ENCODE results near the gene CBX3.
"Not testable (repeated sequence)": the region's sequence is repeated elsewhere in the genome, so short reads cannot be mapped to it uniquely, and the experiment has no call there.

CBX3 gene

DNA sequence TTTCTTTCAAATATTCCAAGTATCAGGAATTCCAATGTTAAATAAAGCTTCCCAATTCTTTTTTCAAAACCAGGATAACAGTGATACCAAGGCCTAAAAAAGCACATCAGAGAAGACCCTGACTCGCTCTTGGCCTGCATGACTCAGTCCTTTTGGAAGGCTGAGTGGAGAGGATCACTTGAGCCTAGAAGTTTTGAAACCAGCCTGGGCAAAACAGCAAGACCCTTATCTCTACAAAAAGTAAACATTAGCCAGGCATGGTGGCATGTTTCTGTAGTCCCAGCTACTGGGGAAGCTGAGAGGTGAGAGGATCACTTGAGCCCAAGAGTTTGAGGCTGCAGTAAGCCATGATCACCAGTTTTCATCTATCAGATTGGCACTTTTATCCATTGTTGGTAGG lies 30.9 kb upstream of the CBX3 start:
- DNase-seq (ENCODE audit: low spot score): no peak

DNA sequence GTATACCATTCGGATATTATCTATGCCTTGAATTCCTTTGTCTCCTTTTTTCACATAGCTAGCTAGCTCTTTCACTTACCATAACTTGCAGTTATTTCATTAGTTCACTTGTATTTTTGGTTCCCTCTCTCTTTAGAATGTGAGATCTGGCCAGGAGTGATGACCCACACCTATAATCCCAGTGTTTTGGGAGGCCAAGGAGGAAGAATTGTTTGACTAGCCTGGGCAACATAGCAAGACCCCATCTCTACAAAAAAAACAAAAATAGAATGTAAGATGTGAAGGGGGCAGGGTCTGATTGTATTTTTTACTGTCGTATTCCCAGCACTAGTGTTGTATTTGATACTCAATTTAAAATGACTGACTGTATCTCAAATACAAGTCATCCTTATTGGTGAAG lies 29.9 kb upstream of the CBX3 start:
- no peak for DNase-seq (ENCODE audit: low spot score)

DNA sequence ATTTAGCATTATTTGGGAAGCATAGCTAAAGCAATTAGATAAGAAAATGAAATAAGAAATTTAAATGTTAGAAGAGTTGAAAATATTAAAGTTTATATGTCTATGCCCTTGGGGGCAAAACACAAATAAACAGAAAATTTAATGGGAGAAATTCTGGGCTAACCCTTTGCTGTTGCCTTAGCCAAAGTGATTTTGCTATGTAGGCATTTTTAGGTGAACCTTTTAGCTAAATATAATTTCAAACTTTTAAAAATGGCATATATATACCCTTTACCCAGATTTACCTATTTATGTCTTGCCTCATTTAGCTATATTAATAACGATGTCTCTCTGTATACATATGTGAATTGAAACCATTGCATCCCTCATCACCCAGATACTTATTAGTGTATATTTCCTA lies 29.5 kb upstream of the CBX3 start:
- no peak for DNase-seq (ENCODE audit: low spot score)

DNA sequence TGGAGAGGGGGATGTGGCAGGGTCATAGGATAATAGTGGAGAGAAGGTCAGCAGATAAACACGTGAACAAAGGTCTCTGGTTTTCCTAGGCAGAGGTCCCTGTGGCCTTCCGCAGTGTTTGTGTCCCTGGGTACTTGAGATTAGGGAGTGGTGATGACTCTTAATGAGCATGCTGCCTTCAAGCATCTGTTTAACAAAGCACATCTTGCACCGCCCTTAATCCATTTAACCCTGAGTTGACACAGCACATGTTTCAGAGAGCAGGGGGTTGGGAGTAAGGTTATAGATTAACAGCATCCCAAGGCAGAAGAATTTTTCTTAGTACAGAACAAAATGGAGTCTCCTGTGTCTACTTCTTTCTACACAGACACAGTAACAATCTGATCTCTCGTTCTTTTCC lies 25.6 kb upstream of the CBX3 start:
- DNase-seq (ENCODE audit: low spot score): not testable (repeated sequence)

DNA sequence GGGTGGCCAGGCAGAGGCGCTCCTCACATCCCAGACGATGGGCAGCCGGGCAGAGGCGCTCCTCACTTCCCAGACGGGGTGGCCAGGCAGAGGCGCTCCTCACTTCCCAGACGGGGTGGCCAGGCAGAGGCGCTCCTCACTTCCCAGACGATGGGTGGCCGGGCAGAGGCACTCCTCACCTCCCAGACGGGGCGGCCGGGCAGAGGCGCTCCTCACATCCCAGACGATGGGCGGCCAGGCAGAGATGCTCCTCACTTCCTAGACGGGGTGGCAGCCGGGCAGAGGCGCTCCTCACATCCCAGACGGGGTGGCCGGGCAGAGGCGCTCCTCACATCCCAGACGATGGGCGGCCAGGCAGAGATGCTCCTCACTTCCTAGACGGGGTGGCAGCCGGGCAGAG lies 24.8 kb upstream of the CBX3 start:
- DNase-seq (ENCODE audit: low spot score): not testable (repeated sequence)

DNA sequence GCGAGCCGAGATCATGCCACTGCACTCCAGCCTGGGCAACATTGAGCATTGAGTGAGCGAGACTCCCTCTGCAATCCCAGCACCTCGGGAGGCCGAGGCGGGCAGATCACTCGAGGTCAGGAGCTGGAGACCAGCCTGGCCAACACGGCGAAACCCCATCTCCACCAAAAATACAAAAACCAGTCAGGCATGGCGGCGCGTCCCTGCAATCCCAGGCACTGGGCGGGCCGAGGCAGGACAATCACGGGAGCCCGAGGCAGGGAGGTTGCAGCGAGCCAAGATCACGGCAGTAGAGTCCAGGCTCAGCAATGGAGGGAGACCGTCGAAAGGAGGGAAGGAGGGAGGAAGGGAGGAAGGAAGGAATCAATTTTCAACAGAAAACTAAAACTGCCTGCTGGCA lies 24.3 kb upstream of the CBX3 start:
- DNase-seq (ENCODE audit: low spot score): not testable (repeated sequence)

DNA sequence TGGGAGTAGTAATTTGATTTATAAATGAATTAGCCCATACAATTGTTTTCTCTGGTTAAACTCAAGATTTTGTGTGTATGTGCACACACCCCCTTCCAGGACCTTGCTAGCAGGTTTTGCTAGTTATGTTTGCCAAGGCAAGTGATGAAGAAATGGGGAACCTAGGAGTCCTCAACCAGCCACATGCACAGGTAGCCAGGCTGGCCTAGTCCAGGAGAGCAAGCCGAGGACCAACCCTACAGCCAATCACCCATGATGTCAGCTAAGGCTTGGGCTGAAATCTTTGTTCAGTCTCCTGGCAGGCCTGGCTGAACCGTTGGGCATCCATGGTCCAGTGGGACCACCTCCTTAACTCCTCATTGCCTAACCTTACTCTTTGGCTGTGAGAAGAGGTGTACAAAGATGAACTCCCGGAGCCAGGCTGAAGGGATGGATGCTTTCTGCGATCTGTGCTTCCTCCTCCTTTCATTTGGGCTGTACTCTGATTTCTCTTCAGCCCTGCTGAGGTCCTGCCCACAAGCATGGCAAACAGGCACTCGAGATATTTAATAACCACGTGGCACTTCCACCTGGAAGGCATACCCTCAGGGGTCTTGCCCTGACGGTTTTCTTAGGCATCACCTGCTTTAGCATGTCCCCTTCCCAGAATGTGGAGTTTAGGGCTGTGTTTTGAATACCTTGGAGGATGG lies 23.1 kb upstream of the CBX3 start:
- no peak for DNase-seq (ENCODE audit: low spot score)

DNA sequence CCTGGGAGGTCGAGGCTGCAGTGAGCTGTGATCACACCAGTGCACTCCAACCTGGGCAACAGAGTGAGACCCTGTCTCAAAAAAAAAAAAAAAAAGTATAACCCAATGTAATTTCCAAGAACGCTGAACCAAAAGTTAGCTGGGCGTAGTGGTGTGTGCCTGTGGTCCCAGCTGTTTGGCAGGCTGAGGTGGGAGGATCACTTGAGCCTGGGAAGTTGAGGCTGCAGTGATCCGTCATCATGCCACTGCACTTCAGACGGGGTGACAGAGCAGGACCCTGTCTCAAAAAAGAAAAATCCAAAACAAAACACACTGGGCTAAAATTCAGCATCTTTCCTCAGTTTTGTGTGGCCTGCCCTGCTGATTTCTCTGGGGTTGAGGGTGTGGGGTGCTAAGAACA lies 22.1 kb upstream of the CBX3 start:
- DNase-seq (ENCODE audit: low spot score): no peak

DNA sequence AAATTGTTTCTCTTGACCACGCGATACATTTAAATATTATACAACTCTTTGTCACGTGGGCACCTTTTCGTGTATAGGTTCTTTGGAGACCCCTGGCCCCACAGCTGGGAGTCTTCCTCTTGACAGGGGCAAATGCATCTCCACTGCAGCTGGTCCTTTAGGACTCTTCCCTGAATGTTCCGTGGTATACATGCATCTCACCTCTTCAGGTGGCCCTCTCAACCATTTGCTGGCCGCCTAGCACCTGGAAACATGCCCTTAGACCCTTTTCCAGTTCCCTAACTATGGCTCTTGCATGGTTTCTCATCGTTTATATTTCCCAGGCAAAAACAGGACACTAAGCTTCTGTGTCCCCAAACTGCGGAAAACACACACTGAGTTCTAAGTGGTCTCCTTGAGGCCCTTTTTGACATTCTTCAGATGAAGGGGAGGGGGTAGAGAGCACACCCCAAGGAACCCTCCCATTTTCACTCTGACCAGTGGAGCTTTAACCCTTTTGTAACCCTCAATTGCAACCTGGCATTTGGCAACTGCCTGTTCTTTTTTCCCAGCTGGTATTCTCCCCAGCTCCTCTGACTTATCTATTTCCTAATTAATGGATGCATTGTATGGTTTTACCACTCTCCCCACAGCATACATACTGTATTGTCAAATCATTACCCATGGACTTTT lies 21.6 kb upstream of the CBX3 start:
- no peak for DNase-seq (ENCODE audit: low spot score)

DNA sequence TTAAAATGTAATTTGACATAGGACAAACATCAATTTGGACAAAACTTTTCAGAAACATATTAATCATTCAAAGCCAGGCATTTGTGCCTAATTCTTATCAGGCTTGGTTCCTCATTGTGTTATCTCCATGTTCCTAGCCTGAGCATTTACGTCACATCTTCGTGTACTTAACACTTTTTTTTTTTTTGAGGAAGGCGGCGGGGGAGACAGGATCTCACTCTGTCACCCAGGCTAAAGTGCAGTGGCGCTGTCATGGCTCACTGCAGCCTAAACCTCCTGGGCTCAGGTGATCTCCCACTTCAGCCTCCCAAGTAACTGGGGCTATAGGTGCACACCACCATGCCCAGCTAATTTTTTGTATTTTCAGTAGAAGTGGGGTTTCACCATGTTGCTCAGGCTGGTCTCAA lies 20.8 kb upstream of the CBX3 start:
- no peak for DNase-seq (ENCODE audit: low spot score)

DNA sequence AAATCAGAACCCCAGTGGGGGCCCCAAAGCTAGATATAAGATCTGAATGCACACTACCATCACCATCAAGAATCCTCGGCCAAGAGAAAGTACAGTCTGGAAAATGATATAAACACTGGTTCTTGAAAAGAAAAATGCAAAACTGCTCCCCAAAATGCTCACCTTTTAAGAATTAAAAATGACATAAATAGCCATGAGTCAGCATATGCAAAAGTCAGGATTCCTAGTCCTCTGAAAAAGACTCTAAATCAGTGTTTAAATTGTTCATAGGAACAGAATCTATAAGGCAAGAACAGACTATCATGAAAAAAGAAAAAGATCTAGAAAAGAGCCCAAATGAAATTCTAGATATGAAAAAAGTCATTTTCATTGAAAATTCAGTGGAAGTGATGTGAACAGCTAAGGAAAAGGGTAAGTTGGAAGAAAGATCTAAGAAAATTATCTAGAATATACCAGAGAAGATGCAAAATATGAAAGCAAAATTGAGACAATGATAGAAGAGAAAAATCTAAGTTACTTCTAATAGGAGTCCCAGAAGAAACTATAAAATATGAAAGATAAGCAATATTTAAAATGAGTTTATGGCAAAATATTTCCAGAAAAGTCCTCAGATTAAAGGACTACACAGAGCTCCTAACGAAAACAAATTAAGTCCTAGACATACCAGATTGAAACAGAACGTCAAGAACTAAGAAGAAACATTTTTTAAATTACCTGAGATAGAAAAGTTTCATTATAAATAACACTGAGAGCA lies 19.9 kb upstream of the CBX3 start:
- DNase-seq (ENCODE audit: low spot score): no peak

DNA sequence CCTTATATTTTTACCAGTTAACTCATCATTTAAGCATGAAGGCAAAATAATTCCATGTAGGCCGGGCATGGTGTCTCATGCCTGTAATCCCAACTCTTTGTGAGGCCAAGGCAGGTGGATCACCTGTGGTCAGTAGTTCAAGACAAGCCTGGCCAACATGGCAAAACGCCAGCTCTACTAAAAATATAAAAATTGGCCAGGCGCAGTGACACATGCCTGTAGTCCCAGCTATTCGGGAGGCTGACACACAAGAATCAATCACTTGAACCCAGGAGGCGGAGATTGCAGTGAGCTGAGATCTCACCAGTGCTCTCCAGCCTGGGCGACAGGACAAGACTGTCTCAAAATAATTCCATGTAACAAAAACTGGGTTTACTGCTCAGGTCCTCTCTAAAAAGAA lies 19.3 kb upstream of the CBX3 start:
- DNase-seq (ENCODE audit: low spot score): no peak

DNA sequence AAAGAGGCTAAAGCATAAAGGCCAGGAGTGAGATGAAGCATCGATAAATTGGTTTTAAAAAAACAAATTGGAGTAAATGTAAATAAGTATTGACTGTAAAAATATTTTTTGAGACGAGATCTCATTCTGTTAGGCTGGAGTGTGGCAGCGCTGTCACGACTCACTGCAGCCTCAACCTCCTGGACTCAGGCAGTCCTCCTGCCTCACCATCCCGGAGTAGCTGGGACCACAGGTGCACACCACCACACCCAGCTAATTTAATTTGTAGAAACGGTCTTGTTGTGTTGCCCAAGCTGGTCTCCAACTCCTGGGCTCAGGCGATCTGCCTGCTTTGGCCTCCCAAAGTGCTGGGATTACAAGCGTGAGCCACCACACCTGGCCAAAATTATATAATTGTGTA lies 18.8 kb upstream of the CBX3 start:
- DNase-seq (ENCODE audit: low spot score): no peak

DNA sequence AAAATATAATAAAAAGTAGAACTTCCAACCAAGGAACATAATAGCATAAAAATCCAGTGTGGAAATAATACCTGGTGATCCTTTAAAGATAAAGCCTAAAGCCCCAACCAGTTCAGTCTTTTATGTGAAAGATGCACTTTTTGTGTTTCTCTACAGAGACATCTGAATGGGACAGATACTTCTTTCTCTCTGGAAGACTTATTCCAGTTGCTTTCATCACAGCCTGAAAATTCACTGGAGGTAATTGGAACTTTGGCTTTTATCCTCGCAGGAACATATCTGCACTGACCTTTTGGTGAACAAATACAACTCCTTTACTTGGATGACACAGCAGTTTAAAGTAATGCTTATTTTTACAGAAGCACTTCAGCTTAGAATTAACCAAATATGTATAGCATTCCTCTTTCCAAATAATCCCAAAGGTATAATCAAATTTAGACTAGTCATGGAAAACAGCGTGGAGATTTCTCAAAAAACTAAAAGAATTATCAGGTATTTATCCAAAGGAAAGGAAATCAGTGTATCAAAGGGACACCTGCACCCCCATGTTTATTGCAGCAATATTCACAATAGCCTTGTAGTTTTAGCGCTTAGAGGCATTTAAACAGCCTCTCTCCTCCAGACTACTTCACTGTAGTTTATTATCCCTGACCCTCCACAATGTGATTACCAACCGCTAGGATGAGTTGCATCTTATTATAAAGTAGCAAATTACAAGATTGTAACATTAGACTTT lies 17.8 kb upstream of the CBX3 start:
- no peak for DNase-seq (ENCODE audit: low spot score)

DNA sequence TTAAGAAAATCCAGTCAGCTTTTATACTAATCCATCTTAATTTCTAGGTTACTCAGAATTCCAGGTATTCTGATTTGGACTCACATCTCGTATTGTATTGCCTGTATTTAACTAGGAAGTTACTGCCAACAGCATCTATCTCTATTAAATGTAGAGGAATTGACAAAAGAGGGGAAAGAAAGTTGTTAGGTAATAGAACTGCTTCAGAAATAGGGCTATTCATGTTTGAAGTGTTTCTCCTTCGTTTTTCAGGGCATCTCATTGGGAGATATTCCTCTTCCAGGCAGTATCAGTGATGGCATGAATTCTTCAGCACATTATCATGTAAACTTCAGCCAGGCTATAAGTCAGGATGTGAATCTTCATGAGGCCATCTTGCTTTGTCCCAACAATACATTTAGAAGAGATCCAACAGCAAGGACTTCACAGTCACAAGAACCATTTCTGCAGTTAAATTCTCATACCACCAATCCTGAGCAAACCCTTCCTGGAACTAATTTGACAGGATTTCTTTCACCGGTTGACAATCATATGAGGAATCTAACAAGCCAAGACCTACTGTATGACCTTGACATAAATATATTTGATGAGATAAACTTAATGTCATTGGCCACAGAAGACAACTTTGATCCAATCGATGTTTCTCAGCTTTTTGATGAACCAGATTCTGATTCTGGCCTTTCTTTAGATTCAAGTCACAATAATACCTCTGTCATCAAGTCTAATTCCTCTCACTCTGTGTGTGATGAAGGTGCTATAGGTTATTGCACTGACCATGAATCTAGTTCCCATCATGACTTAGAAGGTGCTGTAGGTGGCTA lies 17.1 kb upstream of the CBX3 start:
- not testable (repeated sequence) for DNase-seq (ENCODE audit: low spot score)

DNA sequence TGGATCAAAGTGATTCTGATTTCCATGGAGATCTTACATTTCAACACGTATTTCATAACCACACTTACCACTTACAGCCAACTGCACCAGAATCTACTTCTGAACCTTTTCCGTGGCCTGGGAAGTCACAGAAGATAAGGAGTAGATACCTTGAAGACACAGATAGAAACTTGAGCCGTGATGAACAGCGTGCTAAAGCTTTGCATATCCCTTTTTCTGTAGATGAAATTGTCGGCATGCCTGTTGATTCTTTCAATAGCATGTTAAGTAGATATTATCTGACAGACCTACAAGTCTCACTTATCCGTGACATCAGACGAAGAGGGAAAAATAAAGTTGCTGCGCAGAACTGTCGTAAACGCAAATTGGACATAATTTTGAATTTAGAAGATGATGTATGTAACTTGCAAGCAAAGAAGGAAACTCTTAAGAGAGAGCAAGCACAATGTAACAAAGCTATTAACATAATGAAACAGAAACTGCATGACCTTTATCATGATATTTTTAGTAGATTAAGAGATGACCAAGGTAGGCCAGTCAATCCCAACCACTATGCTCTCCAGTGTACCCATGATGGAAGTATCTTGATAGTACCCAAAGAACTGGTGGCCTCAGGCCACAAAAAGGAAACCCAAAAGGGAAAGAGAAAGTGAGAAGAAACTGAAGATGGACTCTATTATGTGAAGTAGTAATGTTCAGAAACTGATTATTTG lies 16.3 kb upstream of the CBX3 start:
- DNase-seq (ENCODE audit: low spot score): no peak

DNA sequence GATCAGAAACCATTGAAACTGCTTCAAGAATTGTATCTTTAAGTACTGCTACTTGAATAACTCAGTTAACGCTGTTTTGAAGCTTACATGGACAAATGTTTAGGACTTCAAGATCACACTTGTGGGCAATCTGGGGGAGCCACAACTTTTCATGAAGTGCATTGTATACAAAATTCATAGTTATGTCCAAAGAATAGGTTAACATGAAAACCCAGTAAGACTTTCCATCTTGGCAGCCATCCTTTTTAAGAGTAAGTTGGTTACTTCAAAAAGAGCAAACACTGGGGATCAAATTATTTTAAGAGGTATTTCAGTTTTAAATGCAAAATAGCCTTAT lies 15.7 kb upstream of the CBX3 start:
- no peak for DNase-seq (ENCODE audit: low spot score)

DNA sequence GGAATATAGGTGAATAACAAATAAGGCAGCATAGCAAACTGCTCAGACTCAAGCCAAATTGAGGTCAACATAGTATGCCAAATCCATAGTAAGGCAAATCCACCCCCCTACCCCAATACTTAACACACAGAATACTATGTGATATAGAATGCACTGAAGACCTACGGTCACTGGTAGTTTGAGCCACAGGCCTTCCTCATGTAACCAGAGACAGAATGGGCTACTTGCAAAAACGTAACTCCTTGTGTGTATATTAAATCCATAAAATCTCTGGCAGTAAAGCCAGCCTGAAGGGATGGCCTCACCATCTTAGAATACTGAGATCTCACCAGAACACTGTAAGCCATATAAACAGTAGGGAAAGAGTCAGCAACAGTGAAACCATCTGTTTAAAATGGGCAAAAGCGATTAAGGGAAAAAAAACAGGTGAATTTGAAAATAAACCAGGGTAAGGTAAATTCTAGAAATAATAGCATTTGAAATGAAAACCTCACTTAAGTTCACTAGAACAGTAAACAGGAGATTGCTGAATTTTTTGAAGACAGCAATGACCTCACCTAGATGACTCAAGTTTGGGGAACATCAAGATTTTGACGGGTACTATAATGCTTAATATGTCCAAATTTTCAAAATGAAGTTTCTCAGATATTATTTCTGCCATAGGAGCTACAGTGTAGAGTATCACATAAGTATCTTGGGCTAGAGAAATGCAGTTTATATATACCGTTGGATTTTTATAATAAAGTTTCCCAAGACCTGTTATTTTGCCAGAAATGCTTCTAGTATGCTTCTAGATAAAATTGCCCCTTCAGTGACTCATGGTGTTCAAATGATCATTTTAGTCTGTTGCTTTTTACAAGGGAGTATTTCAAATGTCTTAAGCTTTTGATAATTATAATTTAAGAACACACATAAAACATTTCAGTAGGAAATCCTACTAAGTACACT lies 14.9 kb upstream of the CBX3 start:
- DNase-seq (ENCODE audit: low spot score): no peak

DNA sequence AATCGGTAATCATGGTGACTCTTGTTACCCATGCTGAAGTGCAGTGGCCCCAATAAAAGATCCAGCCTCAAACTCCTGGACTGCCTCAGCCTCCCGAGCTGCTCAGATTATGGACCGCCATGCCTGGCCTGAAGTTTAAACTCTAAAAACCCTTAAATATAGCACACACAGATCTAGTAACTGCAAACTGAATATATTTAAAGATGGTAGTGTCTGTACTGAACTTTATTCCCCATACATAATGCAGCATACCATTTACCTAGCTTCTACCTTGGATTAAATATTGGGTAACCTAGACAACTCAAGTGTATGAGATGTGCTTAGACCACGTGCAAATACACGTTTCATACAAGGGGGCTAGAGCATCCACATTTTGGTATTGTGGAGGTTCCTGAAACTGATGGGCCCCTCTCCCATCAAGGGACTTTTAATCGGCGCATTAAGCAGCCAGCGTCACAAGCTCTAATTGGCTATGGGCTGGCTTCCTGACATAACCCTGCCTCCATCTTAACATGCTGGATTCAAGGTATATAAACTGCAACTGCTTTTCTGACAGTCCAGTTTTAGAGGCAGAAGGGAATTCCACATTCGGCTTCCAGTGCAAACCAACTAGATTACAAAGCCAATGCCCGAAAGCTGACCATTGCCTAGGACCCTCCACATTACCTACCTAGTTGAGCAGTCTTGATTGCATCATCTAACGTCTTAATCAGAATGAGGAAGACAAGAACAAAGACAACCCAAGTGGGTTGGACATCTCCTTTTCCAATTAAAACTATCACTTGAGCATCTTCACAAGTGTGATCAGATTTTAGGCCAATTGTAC lies 14.0 kb upstream of the CBX3 start:
- DNase-seq (ENCODE audit: low spot score): no peak
